SK-N-SH (cell line): ENCODE data around the gene LYRM4. TPM values are rescaled to one million over a fixed set of nuclear protein-coding genes. Genes with fewer than 3 reads are reported as not detected.

ENCODE experiments used
- CTCF ChIA-PET: fragments of 300-600, 350-600 bp; formaldehyde crosslinking; extraction: SDS; loops from one replicate; lab custom pipeline; 2021; lab: Yijun Ruan, JAX
- POLR2A ChIA-PET: fragments of 350-600 bp; sonication (Branson Sonifier 250); formaldehyde crosslinking; extraction: SDS; loops from one replicate; lab custom pipeline; 2020; ENCODE audit warnings: antibody characterized with exemption, inconsistent platforms; lab: Yijun Ruan, JAX
- DNase-seq: peaks from one replicate; pipeline ENCODE4 v3.0.0; 2012
- H2AFZ ChIP-seq: fragments of 200-600 bp; sonication (generic); 2 replicates; pipeline ENCODE4 v1.8.1; 2016; ENCODE audit warnings: antibody characterized with exemption, mild to moderate bottlenecking, low read depth
- H3F3A ChIP-seq: fragments of 200-600 bp; sonication (generic); replicated peaks from 2 replicates; pipeline ENCODE3; 2016; ENCODE audit warnings: antibody characterized with exemption, mild to moderate bottlenecking; ENCODE audit not compliant: insufficient read depth
- H3K27ac ChIP-seq, 2 experiments: fragments of 200-500 bp in 1 of 2; fragments of 200-600 bp in 1 of 2; sonication (Bioruptor generic) in 1 of 2; sonication (generic), shearing (Covaris generic) in 1 of 2; 2 replicates each; pipeline versions ENCODE4 v1.5.1 to v1.6.1; 2014 to 2016; ENCODE audit warnings: low read depth in 2 of 2, inconsistent platforms in 1 of 2, low read length in 1 of 2, mild to moderate bottlenecking in 1 of 2, mixed read lengths in 1 of 2
- H3K27me3 ChIP-seq: fragments of 200-600 bp; sonication (generic), shearing (Covaris generic); 2 replicates; pipeline ENCODE4 v1.6.1; 2016; ENCODE audit warnings: mixed run types; ENCODE audit not compliant: insufficient read depth
- H3K36me3 ChIP-seq, 2 experiments: fragments of 200-500 bp in 1 of 2; fragments of 200-600 bp in 1 of 2; sonication (Bioruptor generic) in 1 of 2; sonication (generic) in 1 of 2; replicated peaks in 1 of 2; 2 replicates each; pipeline versions ENCODE3 to v1.5.1; 2014 to 2016; ENCODE audit warnings: low read length in 1 of 2, mild to moderate bottlenecking in 1 of 2; ENCODE audit not compliant: insufficient read depth in 2 of 2, control insufficient read depth in 1 of 2
- H3K4me1 ChIP-seq, 2 experiments: fragments of 200-500 bp in 1 of 2; fragments of 200-600 bp in 1 of 2; sonication (Bioruptor generic) in 1 of 2; sonication (generic), shearing (Covaris generic) in 1 of 2; 2 replicates each; pipeline versions ENCODE4 v1.5.1 to v1.6.1; 2014 to 2016; ENCODE audit warnings: low read depth in 1 of 2, low read length in 1 of 2, mixed run types in 1 of 2; ENCODE audit not compliant: insufficient read depth in 2 of 2, control insufficient read depth in 1 of 2
- H3K4me2 ChIP-seq: fragments of 200-600 bp; sonication (generic), shearing (Covaris generic); 2 replicates; pipeline ENCODE4 v1.6.1; 2017; ENCODE audit warnings: mixed run types
- H3K4me3 ChIP-seq, 2 experiments: fragments of 200-500 bp in 1 of 2; fragments of 200-600 bp in 1 of 2; sonication (Bioruptor generic) in 1 of 2; sonication (generic), shearing (Covaris generic) in 1 of 2; 2 replicates each; pipeline versions ENCODE4 v1.5.1 to v1.8.1; 2014 to 2016; ENCODE audit warnings: low read depth in 2 of 2, inconsistent platforms in 1 of 2, low read length in 1 of 2, mild to moderate bottlenecking in 1 of 2, mixed read lengths in 1 of 2, moderate library complexity in 1 of 2
- H3K79me2 ChIP-seq: fragments of 200-600 bp; sonication (generic); 2 replicates; pipeline ENCODE4 v1.8.1; 2017; ENCODE audit warnings: mild to moderate bottlenecking; ENCODE audit not compliant: insufficient read depth
- H3K9ac ChIP-seq: fragments of 200-600 bp; sonication (generic); 2 replicates; pipeline ENCODE4 v1.6.1; 2017; ENCODE audit warnings: mixed run types
- H3K9me2 ChIP-seq: fragments of 200-600 bp; sonication (generic); 2 replicates; pipeline ENCODE4 v1.6.1; 2017; ENCODE audit warnings: mixed run types
- H3K9me3 ChIP-seq: fragments of 200-600 bp; sonication (generic); 2 replicates; pipeline ENCODE4 v1.6.1; 2017; ENCODE audit warnings: mixed run types, mild to moderate bottlenecking, moderate library complexity
- H4K20me1 ChIP-seq: fragments of 200-600 bp; sonication (generic); 2 replicates; pipeline ENCODE4 v1.6.1; 2017; ENCODE audit warnings: mild to moderate bottlenecking, mixed run types; ENCODE audit not compliant: insufficient read depth
- CHD2 ChIP-seq: fragments of 150-350 bp; IDR thresholded peaks from 2 replicates; pipeline ENCODE4 v1.6.1; 2018; ENCODE audit warnings: low read length; ENCODE audit not compliant: partially characterized antibody
- EP300 ChIP-seq, 2 experiments: IDR thresholded peaks; 2 replicates each; pipeline versions ENCODE4 v1.4.0 to v1.6.1; 2012; ENCODE audit warnings: borderline replicate concordance in 1 of 2, low read depth in 1 of 2, low read length in 1 of 2
- FOSL2 ChIP-seq: IDR thresholded peaks from 2 replicates; pipeline ENCODE4 v1.4.0; 2012; ENCODE audit warnings: low read depth, mild to moderate bottlenecking, moderate library complexity, borderline replicate concordance
- FOXM1 ChIP-seq: IDR thresholded peaks from 2 replicates; pipeline ENCODE4 v1.4.0; 2012; ENCODE audit warnings: low read depth, mild to moderate bottlenecking
- GABPA ChIP-seq: IDR thresholded peaks from 2 replicates; pipeline ENCODE4 v1.4.0; 2012; ENCODE audit warnings: low read depth, mild to moderate bottlenecking
- MEF2A ChIP-seq: IDR thresholded peaks from 2 replicates; pipeline ENCODE4 v1.4.0; 2012; ENCODE audit warnings: low read depth, borderline replicate concordance
- MXI1 ChIP-seq: IDR thresholded peaks from 2 replicates; pipeline ENCODE4 v1.6.1; 2012; ENCODE audit warnings: mild to moderate bottlenecking, low read depth, low read length, improper control_type of control experiment
- NRF1 ChIP-seq: IDR thresholded peaks from 2 replicates; pipeline ENCODE4 v1.6.1; 2012; ENCODE audit warnings: low read depth, mild to moderate bottlenecking, low read length
- RAD21 ChIP-seq: IDR thresholded peaks from 2 replicates; pipeline ENCODE4 v1.6.1; 2012; ENCODE audit warnings: mild to moderate bottlenecking, low read length
- REST ChIP-seq: IDR thresholded peaks from 2 replicates; pipeline ENCODE4 v1.6.1; 2012; ENCODE audit warnings: mild to moderate bottlenecking, low read depth, low read length, moderate library complexity
- RXRA ChIP-seq: IDR thresholded peaks from 2 replicates; pipeline ENCODE4 v1.4.0; 2012; ENCODE audit warnings: low read depth, mild to moderate bottlenecking, borderline replicate concordance
- SMC3 ChIP-seq: IDR thresholded peaks from 2 replicates; pipeline ENCODE4 v1.6.1; 2012; ENCODE audit warnings: low read depth, low read length, improper control_type of control experiment
- TAF1 ChIP-seq: IDR thresholded peaks from 2 replicates; pipeline ENCODE4 v1.6.1; 2012; ENCODE audit warnings: low read depth, mild to moderate bottlenecking, low read length, moderate library complexity, borderline replicate concordance
- TEAD4 ChIP-seq: IDR thresholded peaks from 2 replicates; pipeline ENCODE4 v1.4.0; 2012; ENCODE audit warnings: mild to moderate bottlenecking, borderline replicate concordance; ENCODE audit not compliant: insufficient read depth
- WGBS: methylation state at CpG from one replicate; pipeline ENCODE4 v1.1.6; 2017; ENCODE audit warnings: low lambda C conversion rate; 5-methylcytosine and 5-hydroxymethylcytosine counted together
- polyA plus RNA-seq, 3 experiments: library from polyadenylated mRNA; depleted of rRNA; stranded (reverse); fragments of >200 nt; gene quantifications; 2 replicates each; pipeline ENCODE4 v1.2.3, GENCODE V29; 2012
- TF ChIP-seq, protein P1 (sequence below): fragments of 200-600 bp; sonication (generic); IDR thresholded peaks from 2 replicates; pipeline ENCODE4 v1.6.1; 2017; ENCODE audit warnings: antibody characterized with exemption, mild to moderate bottlenecking, moderate library complexity
- TF ChIP-seq, protein P2 (sequence below): fragments of 150-350 bp; IDR thresholded peaks from 2 replicates; pipeline ENCODE4 v1.6.1; 2017; ENCODE audit warnings: antibody characterized with exemption, low read length, low read depth, borderline replicate concordance
- TF ChIP-seq, protein P3 (sequence below): fragments of 150-350 bp; IDR thresholded peaks from 2 replicates; pipeline ENCODE4 v1.6.1; 2016; ENCODE audit warnings: mild to moderate bottlenecking, low read depth, low read length
- TF ChIP-seq, protein P4 (sequence below): IDR thresholded peaks from 2 replicates; pipeline ENCODE4; 2012

LYRM4 gene
- polyA plus RNA-seq, 1 of the 3 experiments (the other 2 are of a cell fraction): 37.2 TPM

DNA sequence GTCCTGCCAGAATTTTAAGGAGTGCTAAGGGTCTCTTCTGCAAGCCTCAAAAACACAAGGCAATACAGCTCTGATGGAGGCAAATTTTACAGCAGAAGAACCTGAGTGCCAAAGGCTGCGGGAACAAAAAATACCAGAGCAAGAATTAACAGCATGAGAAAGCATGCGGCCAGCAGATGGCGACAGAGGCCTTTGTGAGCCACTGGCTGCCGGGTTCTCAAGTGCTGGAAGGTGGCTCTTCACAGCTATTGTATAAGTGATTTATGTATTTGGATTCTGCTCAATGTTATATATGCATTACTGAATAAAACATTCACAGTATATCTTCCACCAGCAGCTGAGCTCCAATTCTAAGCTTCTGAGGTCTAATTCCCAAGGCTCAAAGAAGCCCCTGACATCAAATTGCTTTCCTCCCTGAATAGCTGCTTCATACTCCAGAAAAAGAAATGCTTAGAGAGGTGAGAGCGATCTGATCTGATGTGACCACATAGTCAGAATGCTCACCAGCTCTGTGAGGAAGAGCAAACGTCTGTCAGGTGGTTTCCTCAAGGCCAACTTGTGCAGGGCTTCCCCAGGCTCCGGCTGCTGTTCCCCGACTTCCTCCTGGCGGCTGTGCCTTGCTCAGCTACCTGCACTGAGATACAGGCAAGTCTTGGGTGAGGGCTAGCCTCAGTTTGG lies 117.0 kb downstream of the LYRM4 start:
- no peak for TF ChIP-seq TEAD4
- TF ChIP-seq FOXM1: no peak
- TF ChIP-seq RAD21: peak; percentile 97
- TF ChIP-seq RXRA: no peak
- peak; percentile 94 for TF ChIP-seq SMC3
- TF ChIP-seq, protein P1, sequence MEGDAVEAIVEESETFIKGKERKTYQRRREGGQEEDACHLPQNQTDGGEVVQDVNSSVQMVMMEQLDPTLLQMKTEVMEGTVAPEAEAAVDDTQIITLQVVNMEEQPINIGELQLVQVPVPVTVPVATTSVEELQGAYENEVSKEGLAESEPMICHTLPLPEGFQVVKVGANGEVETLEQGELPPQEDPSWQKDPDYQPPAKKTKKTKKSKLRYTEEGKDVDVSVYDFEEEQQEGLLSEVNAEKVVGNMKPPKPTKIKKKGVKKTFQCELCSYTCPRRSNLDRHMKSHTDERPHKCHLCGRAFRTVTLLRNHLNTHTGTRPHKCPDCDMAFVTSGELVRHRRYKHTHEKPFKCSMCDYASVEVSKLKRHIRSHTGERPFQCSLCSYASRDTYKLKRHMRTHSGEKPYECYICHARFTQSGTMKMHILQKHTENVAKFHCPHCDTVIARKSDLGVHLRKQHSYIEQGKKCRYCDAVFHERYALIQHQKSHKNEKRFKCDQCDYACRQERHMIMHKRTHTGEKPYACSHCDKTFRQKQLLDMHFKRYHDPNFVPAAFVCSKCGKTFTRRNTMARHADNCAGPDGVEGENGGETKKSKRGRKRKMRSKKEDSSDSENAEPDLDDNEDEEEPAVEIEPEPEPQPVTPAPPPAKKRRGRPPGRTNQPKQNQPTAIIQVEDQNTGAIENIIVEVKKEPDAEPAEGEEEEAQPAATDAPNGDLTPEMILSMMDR: peak; percentile 96
- H3K4me2 ChIP-seq: no peak overlapping the region
- CTCF ChIA-PET: interaction anchor here (0.6 to 2.7 kb wide), 77 partner anchors 9 to 1410 kb away, joined by 3 to 25 read pairs (median 4); partner anchors contain the start of genes FARS2 and LYRM4
- H3K9ac ChIP-seq: no peak overlapping the region
- no peaks in the 10 kb centered on the region for H3K79me2 ChIP-seq
- no peaks in the 10 kb centered on the region for H3K9me3 ChIP-seq
- no peaks in the 10 kb centered on the region for H3F3A ChIP-seq
- H2AFZ ChIP-seq: no peak overlapping the region
- POLR2A ChIA-PET: no interaction called here
- no peaks in the 10 kb centered on the region for H3K4me1 ChIP-seq
- H3K36me3 ChIP-seq: no peaks in the 10 kb centered on the region
- no peaks in the 10 kb centered on the region for H4K20me1 ChIP-seq
- no peak overlapping the region; a peak in 1 of 4 replicates for H3K4me3 ChIP-seq
- no peaks in the 10 kb centered on the region for H3K9me2 ChIP-seq
- no peaks in the 10 kb centered on the region for H3K27me3 ChIP-seq
- WGBS: 49% methylated on average over 9 of the region's 9 CpGs
- DNase-seq: peak; percentile 77
- no peak overlapping the region for H3K27ac ChIP-seq

GRCh38 chr6:5142915-5143314 lies 117.8 kb downstream of the LYRM4 start:
- Histone ChIP-seq H3K36me3 (no peaks in the 10 kb centered on the region), H2AFZ (no peak overlapping the region), H3K9me2 (no peaks in the 10 kb centered on the region), H3K4me3 (no peak overlapping the region), H3K4me2 (no peak overlapping the region), H3K79me2 (no peaks in the 10 kb centered on the region), H3K27ac (no peak overlapping the region), H3K27me3 (no peaks in the 10 kb centered on the region), H3K9me3 (no peaks in the 10 kb centered on the region), H3K4me1 (no peaks in the 10 kb centered on the region), H3F3A (no peaks in the 10 kb centered on the region), H3K9ac (no peak overlapping the region), H4K20me1 (no peaks in the 10 kb centered on the region)
- ChIA-PET CTCF (interaction anchor here (0.6 to 2.7 kb wide), 61 partner anchors 10 to 1411 kb away, joined by 3 to 25 read pairs (median 4); partner anchors contain the start of genes FARS2 and LYRM4), POLR2A (no interaction called here)
- DNase-seq: no peak
- WGBS: 95% methylated on average over 9 of the region's 11 CpGs
- no peak for TF ChIP-seq SMC3
- no peak for TF ChIP-seq NRF1
- TF ChIP-seq FOSL2: no peak
- TF ChIP-seq EP300 (IDR thresholded peaks at IDR 0.05; ENCODE audit: borderline replicate concordance in 1 of 2, low read depth in 1 of 2, low read length in 1 of 2): no peak
- no peak for TF ChIP-seq TEAD4
- TF ChIP-seq, protein P2, sequence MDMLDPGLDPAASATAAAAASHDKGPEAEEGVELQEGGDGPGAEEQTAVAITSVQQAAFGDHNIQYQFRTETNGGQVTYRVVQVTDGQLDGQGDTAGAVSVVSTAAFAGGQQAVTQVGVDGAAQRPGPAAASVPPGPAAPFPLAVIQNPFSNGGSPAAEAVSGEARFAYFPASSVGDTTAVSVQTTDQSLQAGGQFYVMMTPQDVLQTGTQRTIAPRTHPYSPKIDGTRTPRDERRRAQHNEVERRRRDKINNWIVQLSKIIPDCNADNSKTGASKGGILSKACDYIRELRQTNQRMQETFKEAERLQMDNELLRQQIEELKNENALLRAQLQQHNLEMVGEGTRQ: no peak
- TF ChIP-seq, protein P3, sequence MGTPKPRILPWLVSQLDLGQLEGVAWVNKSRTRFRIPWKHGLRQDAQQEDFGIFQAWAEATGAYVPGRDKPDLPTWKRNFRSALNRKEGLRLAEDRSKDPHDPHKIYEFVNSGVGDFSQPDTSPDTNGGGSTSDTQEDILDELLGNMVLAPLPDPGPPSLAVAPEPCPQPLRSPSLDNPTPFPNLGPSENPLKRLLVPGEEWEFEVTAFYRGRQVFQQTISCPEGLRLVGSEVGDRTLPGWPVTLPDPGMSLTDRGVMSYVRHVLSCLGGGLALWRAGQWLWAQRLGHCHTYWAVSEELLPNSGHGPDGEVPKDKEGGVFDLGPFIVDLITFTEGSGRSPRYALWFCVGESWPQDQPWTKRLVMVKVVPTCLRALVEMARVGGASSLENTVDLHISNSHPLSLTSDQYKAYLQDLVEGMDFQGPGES: no peak
- no peak for TF ChIP-seq TAF1
- TF ChIP-seq GABPA: no peak
- TF ChIP-seq, protein P4, sequence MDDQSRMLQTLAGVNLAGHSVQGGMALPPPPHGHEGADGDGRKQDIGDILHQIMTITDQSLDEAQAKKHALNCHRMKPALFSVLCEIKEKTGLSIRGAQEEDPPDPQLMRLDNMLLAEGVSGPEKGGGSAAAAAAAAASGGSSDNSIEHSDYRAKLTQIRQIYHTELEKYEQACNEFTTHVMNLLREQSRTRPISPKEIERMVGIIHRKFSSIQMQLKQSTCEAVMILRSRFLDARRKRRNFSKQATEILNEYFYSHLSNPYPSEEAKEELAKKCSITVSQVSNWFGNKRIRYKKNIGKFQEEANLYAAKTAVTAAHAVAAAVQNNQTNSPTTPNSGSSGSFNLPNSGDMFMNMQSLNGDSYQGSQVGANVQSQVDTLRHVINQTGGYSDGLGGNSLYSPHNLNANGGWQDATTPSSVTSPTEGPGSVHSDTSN: no peak
- no peak for TF ChIP-seq MEF2A
- no peak for TF ChIP-seq REST
- TF ChIP-seq MXI1: no peak
- no peak for TF ChIP-seq CHD2
